Measurements from ENCODE around the gene SLC35E4.

SLC35E4 gene

GRCh38 chr22:30643055-30643875 lies 7.7 kb downstream of the SLC35E4 start:
- TF ChIP-seq CTCF (conservative IDR thresholded peaks at IDR 0.05; ENCODE audit: low read depth, low read length): no peak
- DNase-seq (ENCODE audit: low read depth): no peak
- no peak overlapping the region for H3K4me3 ChIP-seq (ENCODE audit: low read length)

GRCh38 chr22:30646518-30647160 lies 11.1 kb downstream of the SLC35E4 start:
- TF ChIP-seq CTCF (conservative IDR thresholded peaks at IDR 0.05; ENCODE audit: low read depth, low read length): no peak
- DNase-seq (ENCODE audit: low read depth): no peak
- no peak overlapping the region for H3K4me3 ChIP-seq (ENCODE audit: low read length)

GRCh38 chr22:30647536-30647935 lies 12.0 kb downstream of the SLC35E4 start:
- no peak overlapping the region for H3K4me3 ChIP-seq (ENCODE audit: low read length)
- no peak for TF ChIP-seq CTCF (conservative IDR thresholded peaks at IDR 0.05; ENCODE audit: low read depth, low read length)
- DNase-seq (ENCODE audit: low read depth): no peak

- TF ChIP-seq CTCF (conservative IDR thresholded peaks at IDR 0.05; ENCODE audit: low read depth, low read length): no peak
- no peak for DNase-seq (ENCODE audit: low read depth)
- no peak overlapping the region for H3K4me3 ChIP-seq (ENCODE audit: low read length)
These were observed 13.2 kb downstream of the SLC35E4 start for GRCh38 chr22:30648825-30649224.

GRCh38 chr22:30649430-30650007 lies 13.9 kb downstream of the SLC35E4 start:
- no peak for TF ChIP-seq CTCF (conservative IDR thresholded peaks at IDR 0.05; ENCODE audit: low read depth, low read length)
- H3K4me3 ChIP-seq (ENCODE audit: low read length): no peak overlapping the region
- no peak for DNase-seq (ENCODE audit: low read depth)

- no peak for TF ChIP-seq CTCF (conservative IDR thresholded peaks at IDR 0.05; ENCODE audit: low read depth, low read length)
- no peak for DNase-seq (ENCODE audit: low read depth)
These were observed 15.0 kb downstream of the SLC35E4 start for GRCh38 chr22:30650508-30651116.

More at GRCh38 chr22:30650508-30651116, 15.0 kb downstream of the SLC35E4 start:
- H3K4me3 ChIP-seq (ENCODE audit: low read length): no peak overlapping the region
